ENCODE measurements around the gene AJAP1. TPM values are rescaled to one million over a fixed set of nuclear protein-coding genes. Genes with fewer than 3 reads are reported as not detected.

AJAP1 gene
- total and polyA plus RNA-seq, 2 of the 8 experiments (the other 6 are each of a cell fraction or from before 2014, with no cell fraction given): 1.9 to 6.2 TPM

DNA sequence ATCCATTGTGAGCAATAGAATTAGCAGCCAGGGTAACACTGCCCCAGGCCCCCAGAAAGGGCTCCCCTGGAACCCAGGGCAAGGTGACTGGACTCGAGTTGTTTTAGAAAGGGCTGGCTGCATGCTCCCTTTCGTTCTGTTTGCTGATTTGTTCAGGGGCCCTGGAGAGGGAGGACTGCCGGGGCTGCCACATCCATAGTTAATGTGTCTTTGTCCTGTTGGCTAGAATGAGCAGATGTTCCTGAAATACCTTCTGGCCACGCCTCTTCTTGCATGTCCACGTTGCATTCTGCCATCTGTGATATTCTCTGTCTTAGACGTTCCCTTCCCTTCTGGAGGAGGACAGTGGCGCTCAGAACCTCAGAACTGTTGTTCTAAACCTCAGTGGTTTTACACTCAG lies 118.8 kb downstream of the AJAP1 start:
- 92% methylated on average over 7 of the region's 7 CpGs; no CpG with 5 or more reads in 1 of the 2 experiments for WGBS, 2 experiments (ENCODE audit: extremely low coverage in 1 of 2, insufficient coverage in 1 of 2, insufficient read length in 1 of 2, insufficient replicate concordance in 2 of 2, low coverage in 1 of 2, low lambda C conversion rate in 2 of 2, missing lambda C conversion rate in 1 of 2)
- ChIA-PET POLR2A (ENCODE audit: partially characterized antibody) (no interaction called here), CTCF (ENCODE audit: partially characterized antibody) (interaction anchor here (1.2 kb wide), 1 partner anchor 27 kb away, joined by 3 read pairs; no protein-coding TSS in a partner anchor)
- H3K23me2 ChIP-seq (ENCODE audit: low read depth, low read length): no peaks in the 10 kb centered on the region
- no peak for DNase-seq (ENCODE audit: low read depth in 1 of 2, low spot score in 2 of 2)
- no peak overlapping the region for H4K5ac ChIP-seq (ENCODE audit: insufficient read length, low read depth, low read length)
- no peak overlapping the region for H2BK20ac ChIP-seq (ENCODE audit: low read length)
- no peak overlapping the region for H2AFZ ChIP-seq (ENCODE audit: low read length)
- H3K27ac ChIP-seq (ENCODE audit: low read depth, low read length): no peak overlapping the region
- FAIRE-seq: no peak
- no peak overlapping the region for H3K4ac ChIP-seq (replicated peaks; ENCODE audit: insufficient read length, low read depth, low read length)
- no peak overlapping the region for H3K14ac ChIP-seq (ENCODE audit: insufficient read length)
- H3K4me2 ChIP-seq (ENCODE audit: insufficient read depth in 1 of 2, low read depth in 2 of 2, low read length in 2 of 2): no peak overlapping the region
- H3K56ac ChIP-seq (replicated peaks; ENCODE audit: insufficient read length, low read depth, low read length): no peak overlapping the region
- no peak overlapping the region for H2AK5ac ChIP-seq (ENCODE audit: low read depth, low read length)
- no peaks in the 10 kb centered on the region for H3K9me3 ChIP-seq (ENCODE audit: insufficient read depth in 2 of 2, low read depth in 1 of 2, low read length in 1 of 2)
- H3K27me3 ChIP-seq (replicated peaks in 1 of 4; ENCODE audit: control insufficient read depth in 3 of 4, extremely low read depth in 1 of 4, insufficient read depth in 3 of 4, low read length in 3 of 4): no peaks in the 10 kb centered on the region
- H3K18ac ChIP-seq (ENCODE audit: extremely low read depth, low read length): no peak overlapping the region
- TF ChIP-seq TAF7 (optimal IDR thresholded peaks at IDR 0.05; ENCODE audit: borderline replicate concordance, low read depth, low read length) (no peak), TEAD4 (IDR thresholded peaks at IDR 0.05; ENCODE audit: low read depth, low read length) (no peak), CHD1 (IDR thresholded peaks at IDR 0.05; ENCODE audit: low read depth, low read length) (no peak), PHF8 (conservative IDR thresholded peaks at IDR 0.05; ENCODE audit: low read depth, low read length) (no peak), CREB1 (IDR thresholded peaks at IDR 0.05) (no peak)
- H3K36me3 ChIP-seq (ENCODE audit: control insufficient read depth in 2 of 4, insufficient read depth in 4 of 4, low read length in 3 of 4): no peaks in the 10 kb centered on the region
- no peak overlapping the region for H4K8ac ChIP-seq (ENCODE audit: extremely low read depth, insufficient read depth, low read length)
- H2BK5ac ChIP-seq (ENCODE audit: low read depth, low read length): no peak overlapping the region
- H3K4me1 ChIP-seq (replicated peaks in 1 of 4; ENCODE audit: control insufficient read depth in 3 of 4, insufficient read depth in 4 of 4, low read length in 3 of 4): no peaks in the 10 kb centered on the region; a peak in 1 of 7 replicates
- H2BK120ac ChIP-seq (replicated peaks; ENCODE audit: low read depth, low read length): no peak overlapping the region
- no peak overlapping the region for H2BK15ac ChIP-seq (ENCODE audit: low read length)
- H4K20me1 ChIP-seq (replicated peaks in 1 of 2; ENCODE audit: control insufficient read depth in 1 of 2, insufficient read depth in 2 of 2, low read length in 2 of 2): no peaks in the 10 kb centered on the region
- no peak overlapping the region for H3K9ac ChIP-seq (replicated peaks in 1 of 4; ENCODE audit: extremely low read depth in 1 of 4, low read depth in 3 of 4, low read length in 3 of 4)
- no peak overlapping the region for H2BK12ac ChIP-seq (ENCODE audit: low read depth, low read length)
- H3K4me3 ChIP-seq (ENCODE audit: extremely low read depth in 1 of 4, insufficient read depth in 2 of 4, low read depth in 3 of 4, low read length in 4 of 4): no peak overlapping the region
- H3K79me2 ChIP-seq (ENCODE audit: control insufficient read depth in 1 of 2, insufficient read depth in 2 of 2, low read length in 2 of 2): no peaks in the 10 kb centered on the region
- no peak overlapping the region for H4K91ac ChIP-seq (replicated peaks; ENCODE audit: insufficient read length, low read length)
- H3K23ac ChIP-seq (ENCODE audit: insufficient read length): no peak overlapping the region
- H3K79me1 ChIP-seq (ENCODE audit: low read depth, low read length): no peaks in the 10 kb centered on the region

Measured in H1 (cell line).